Neural crest cell (in vitro differentiated cells): ENCODE measurements around the gene MYG1. TPM values are rescaled to one million over a fixed set of nuclear protein-coding genes. Genes with fewer than 3 reads are reported as not detected.

ENCODE experiments used
- DNase-seq: peaks from one replicate; pipeline ENCODE4 v3.0.0; 2021; ENCODE audit warnings: low read depth, mixed read lengths, low spot score
- H3K27ac Mint-ChIP-seq: one replicate; pipeline ENCODE4 v1.8.0; 2021; ENCODE audit warnings: mild to moderate bottlenecking, mixed read lengths; ENCODE audit not compliant: unreplicated experiment
- H3K27me3 Mint-ChIP-seq: 2 replicates; pipeline ENCODE4 v1.8.0; 2021; ENCODE audit warnings: low read depth, mild to moderate bottlenecking, mixed read lengths
- H3K36me3 Mint-ChIP-seq: 2 replicates; pipeline ENCODE4 v1.8.0; 2021; ENCODE audit warnings: low read depth, mild to moderate bottlenecking, mixed read lengths
- H3K4me1 Mint-ChIP-seq: 2 replicates; pipeline ENCODE4 v1.8.0; 2021; ENCODE audit warnings: mixed read lengths
- H3K4me3 Mint-ChIP-seq: one replicate; pipeline ENCODE4 v1.8.0; 2021; ENCODE audit warnings: mild to moderate bottlenecking, mixed read lengths
- H3K9me3 Mint-ChIP-seq: 2 replicates; pipeline ENCODE4 v1.8.0; 2021; ENCODE audit warnings: mixed read lengths
- CTCF ChIP-seq: fragments of 200-600 bp; sonication (generic); conservative IDR thresholded peaks from 2 replicates; pipeline ENCODE4 v1.5.0; 2021; ENCODE audit warnings: antibody characterized with exemption, mild to moderate bottlenecking
- total RNA-seq: library from RNA; stranded (reverse); gene quantifications from 2 replicates; pipeline ENCODE4 v1.2.1, GENCODE V29; 2021

The MYG1 gene
- total RNA-seq, 1 donor from 2014 or later, result 72.7 TPM

- peaks cover 5% of the 10 kb centered on the region for H3K4me1 Mint-ChIP-seq
- H3K4me3 Mint-ChIP-seq, result no peak overlapping the region
- TF ChIP-seq CTCF, result no peak
- H3K36me3 Mint-ChIP-seq, result peaks cover 19% of the 10 kb centered on the region
- H3K27me3 Mint-ChIP-seq, result no peaks in the 10 kb centered on the region
- no peaks in the 10 kb centered on the region for H3K9me3 Mint-ChIP-seq
- no peak for DNase-seq
- no peak overlapping the region for H3K27ac Mint-ChIP-seq
These were observed 23.0 kb upstream of the MYG1 start for GRCh38 chr12:53276511-53276910.

DNA sequence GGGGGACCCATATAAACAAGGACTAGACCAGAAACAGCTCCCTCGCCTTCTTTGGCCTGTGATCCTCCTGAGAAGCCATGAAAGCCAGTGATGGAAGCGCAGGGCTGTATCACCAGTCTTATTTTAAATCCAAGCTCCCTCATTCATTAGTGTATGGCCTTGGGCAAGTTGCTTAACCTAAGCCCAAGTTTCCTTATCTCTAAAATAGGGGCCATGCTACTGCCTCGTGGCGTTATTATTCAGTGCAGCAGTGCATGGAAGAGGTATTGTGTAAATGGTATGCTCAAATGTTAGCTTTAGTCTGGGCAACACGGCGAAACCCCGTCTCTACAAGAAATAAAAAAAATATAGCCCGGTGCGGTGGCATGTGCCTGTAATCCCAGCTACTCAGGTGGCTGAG is 21.5 kb upstream of the MYG1 start:
- Mint-ChIP-seq H3K27me3 (no peaks in the 10 kb centered on the region), H3K4me3 (no peak overlapping the region), H3K36me3 (peaks cover 17% of the 10 kb centered on the region), H3K9me3 (no peaks in the 10 kb centered on the region), H3K4me1 (no peaks in the 10 kb centered on the region), H3K27ac (no peak overlapping the region)
- TF ChIP-seq CTCF, result no peak
- DNase-seq, result no peak

GRCh38 chr12:53279283-53279869 is 20.1 kb upstream of the MYG1 start:
- no peak for DNase-seq
- no peaks in the 10 kb centered on the region for H3K4me1 Mint-ChIP-seq
- no peak for TF ChIP-seq CTCF
- H3K27me3 Mint-ChIP-seq, result no peaks in the 10 kb centered on the region
- H3K27ac Mint-ChIP-seq, result no peak overlapping the region
- H3K36me3 Mint-ChIP-seq, result peaks cover 17% of the 10 kb centered on the region
- H3K9me3 Mint-ChIP-seq, result no peaks in the 10 kb centered on the region
- H3K4me3 Mint-ChIP-seq, result no peak overlapping the region

DNA sequence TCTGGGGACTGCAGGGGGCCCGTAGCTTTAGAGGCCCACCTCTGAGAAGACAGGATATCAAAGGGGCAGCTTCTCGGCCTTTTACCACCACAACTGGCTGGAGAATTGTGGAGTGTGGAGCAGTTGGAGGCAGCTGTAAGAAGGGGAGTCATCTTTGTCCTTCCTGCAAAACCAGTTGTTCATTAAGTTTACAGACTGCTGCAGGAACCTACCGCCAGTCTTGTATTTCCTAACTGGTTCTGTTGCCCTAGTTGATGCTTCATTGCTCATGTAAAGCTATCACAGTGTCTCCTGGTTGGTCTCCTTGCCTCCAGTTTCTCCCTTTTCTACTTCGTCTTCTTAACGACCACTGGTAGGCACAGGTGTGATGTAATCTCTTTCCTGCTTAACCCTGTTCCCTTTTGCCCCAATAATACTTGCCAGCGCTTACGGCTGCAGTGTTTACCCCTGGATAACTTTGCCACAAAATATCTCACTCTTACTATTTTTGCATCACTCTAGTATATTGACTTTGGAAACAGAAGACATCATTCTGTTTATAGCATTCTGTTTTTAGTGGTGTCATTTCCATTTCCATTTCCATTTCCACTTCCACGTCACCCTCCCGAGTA is 19.5 kb upstream of the MYG1 start:
- Mint-ChIP-seq H3K4me3 (no peak overlapping the region), H3K9me3 (no peaks in the 10 kb centered on the region), H3K27me3 (no peaks in the 10 kb centered on the region), H3K27ac (peak overlapping the region; percentile 69), H3K4me1 (no peaks in the 10 kb centered on the region), H3K36me3 (peaks cover 11% of the 10 kb centered on the region)
- TF ChIP-seq CTCF, result no peak
- DNase-seq, result no peak

GRCh38 chr12:53286448-53286847 is 13.0 kb upstream of the MYG1 start:
- H3K27me3 Mint-ChIP-seq, result no peaks in the 10 kb centered on the region
- no peaks in the 10 kb centered on the region for H3K9me3 Mint-ChIP-seq
- H3K27ac Mint-ChIP-seq, result no peak overlapping the region
- no peak for TF ChIP-seq CTCF
- H3K36me3 Mint-ChIP-seq, result peaks cover 13% of the 10 kb centered on the region
- H3K4me3 Mint-ChIP-seq, result no peak overlapping the region
- DNase-seq, result no peak
- H3K4me1 Mint-ChIP-seq, result no peaks in the 10 kb centered on the region
